Liver (tissue), 9 donors: ENCODE results near the gene TOGARAM2. TPM values are rescaled to one million over a fixed set of nuclear protein-coding genes. Genes with fewer than 3 reads are reported as not detected.
A peak's percentile ranks its signal among the peaks of the same experiment; 100 is the strongest.

Experiments used
- DNase-seq: peaks from one replicate; pipeline ENCODE4 v3.0.0-alpha.2; 2017; ENCODE audit warnings: low spot score
- H3K27ac ChIP-seq, 2 donors: one replicate each; pipeline ENCODE4 v1.7.0; 2013; ENCODE audit warnings: inconsistent platforms in 2 of 2, low read length in 2 of 2, control low read depth in 1 of 2, low read depth in 1 of 2, mild to moderate bottlenecking in 1 of 2
- H3K27me3 ChIP-seq, 4 donors: one replicate each; pipeline versions ENCODE4 v1.6.1 to v1.7.0; 2013; ENCODE audit warnings: low read length in 3 of 4, inconsistent platforms in 1 of 4, mild to moderate bottlenecking in 1 of 4, moderate library complexity in 1 of 4; ENCODE audit not compliant: control insufficient read depth in 4 of 4, insufficient read depth in 4 of 4
- H3K36me3 ChIP-seq, 4 donors: one replicate each; pipeline versions ENCODE4 v1.6.1 to v1.7.0; 2013; ENCODE audit warnings: low read length in 3 of 4, mild to moderate bottlenecking in 3 of 4, low read depth in 1 of 4, moderate library complexity in 1 of 4; ENCODE audit not compliant: control insufficient read depth in 4 of 4, insufficient read depth in 3 of 4
- H3K4me1 ChIP-seq, 4 donors: one replicate each; pipeline versions ENCODE4 v1.6.1 to v1.7.0; 2013; ENCODE audit warnings: low read length in 3 of 4, mild to moderate bottlenecking in 3 of 4, moderate library complexity in 1 of 4; ENCODE audit not compliant: control insufficient read depth in 4 of 4, insufficient read depth in 4 of 4
- H3K4me3 ChIP-seq, 3 donors: one replicate each; pipeline versions ENCODE4 v1.6.1 to v1.7.0; 2013; ENCODE audit warnings: low read length in 3 of 3, control low read depth in 1 of 3, low read depth in 1 of 3, mild to moderate bottlenecking in 1 of 3
- H3K9ac ChIP-seq, 2 donors: one replicate each; pipeline ENCODE4 v1.7.0; 2013; ENCODE audit warnings: low read length in 2 of 2, mild to moderate bottlenecking in 2 of 2, moderate library complexity in 2 of 2, control low read depth in 1 of 2, low read depth in 1 of 2
- H3K9me3 ChIP-seq, 4 donors: one replicate each; pipeline versions ENCODE4 v1.6.1 to v1.7.0; 2013; ENCODE audit warnings: low read length in 3 of 4; ENCODE audit not compliant: control insufficient read depth in 4 of 4
- ATF3 ChIP-seq: IDR thresholded peaks from 2 replicates; pipeline ENCODE4 v1.6.1; 2016; ENCODE audit warnings: antibody characterized with exemption
- CTCF ChIP-seq: fragments of 150-350 bp; IDR thresholded peaks from 2 replicates; pipeline ENCODE4 v1.5.1; 2017; ENCODE audit warnings: improper control_type of control experiment, low read depth, low read length; ENCODE audit not compliant: missing input control
- EGR1 ChIP-seq, 2 donors: IDR thresholded peaks; 2 replicates each; pipeline ENCODE4 v1.6.1; 2016 to 2018; ENCODE audit warnings: antibody characterized with exemption in 2 of 2, low read depth in 2 of 2
- FOXA1 ChIP-seq: IDR thresholded peaks from 2 replicates; pipeline ENCODE4 v1.6.1; 2016; ENCODE audit warnings: antibody characterized with exemption
- FOXA2 ChIP-seq: IDR thresholded peaks from 2 replicates; pipeline ENCODE4 v1.6.1; 2016; ENCODE audit warnings: antibody characterized with exemption
- GABPA ChIP-seq, 2 donors: IDR thresholded peaks in 1 of 2; conservative IDR thresholded peaks in 1 of 2; 2 replicates each; pipeline ENCODE4 v1.6.1; 2016; ENCODE audit warnings: antibody characterized with exemption in 2 of 2, mild to moderate bottlenecking in 1 of 2, moderate library complexity in 1 of 2
- HNF4A ChIP-seq, 2 donors: conservative IDR thresholded peaks; 2 replicates each; pipeline ENCODE4 v1.6.1; 2016; ENCODE audit warnings: antibody characterized with exemption in 2 of 2, mild to moderate bottlenecking in 2 of 2
- HNF4G ChIP-seq: IDR thresholded peaks from 2 replicates; pipeline ENCODE4 v1.6.1; 2016; ENCODE audit warnings: antibody characterized with exemption
- JUND ChIP-seq, 2 donors: IDR thresholded peaks; 2 replicates each; pipeline ENCODE4 v1.6.1; 2016; ENCODE audit warnings: antibody characterized with exemption in 2 of 2
- MAX ChIP-seq: IDR thresholded peaks from 2 replicates; pipeline ENCODE4 v1.6.1; 2016; ENCODE audit warnings: antibody characterized with exemption
- NR2F2 ChIP-seq: IDR thresholded peaks from 2 replicates; pipeline ENCODE4 v1.6.1; 2016; ENCODE audit warnings: antibody characterized with exemption
- RAD21 ChIP-seq, 2 donors: IDR thresholded peaks; 2 replicates each; pipeline ENCODE4 v1.6.1; 2016; ENCODE audit warnings: antibody characterized with exemption in 2 of 2, mild to moderate bottlenecking in 2 of 2
- RXRA ChIP-seq, 2 donors: IDR thresholded peaks; 2 replicates each; pipeline ENCODE4 v1.6.1; 2017 to 2018; ENCODE audit warnings: antibody characterized with exemption in 2 of 2, mild to moderate bottlenecking in 1 of 2
- SP1 ChIP-seq: IDR thresholded peaks from 2 replicates; pipeline ENCODE4 v1.6.1; 2018; ENCODE audit warnings: antibody characterized with exemption, mild to moderate bottlenecking
- TAF1 ChIP-seq: conservative IDR thresholded peaks from 2 replicates; pipeline ENCODE4 v1.6.1; 2016; ENCODE audit warnings: antibody characterized with exemption, mild to moderate bottlenecking
- YY1 ChIP-seq: IDR thresholded peaks from 2 replicates; pipeline ENCODE4 v1.6.1; 2016; ENCODE audit warnings: antibody characterized with exemption, mild to moderate bottlenecking
- ZBTB33 ChIP-seq: IDR thresholded peaks from 2 replicates; pipeline ENCODE4 v1.6.1; 2016; ENCODE audit warnings: antibody characterized with exemption
- WGBS: extraction: QIAGEN DNeasy Blood & Tissue Kit; methylation state at CpG from one replicate; pipeline ENCODE4 v1.1.7; 2013; 5-methylcytosine and 5-hydroxymethylcytosine counted together
- polyA plus RNA-seq, 2 donors: library from polyadenylated mRNA; stranded (reverse) in 1 of 2; unstranded in 1 of 2; fragments of 200-250 nt in 1 of 2; fragments of >200 nt in 1 of 2; fragmentation: Nextera tagmentation in 1 of 2; extraction: Ambion mirVana in 1 of 2; gene quantifications; one replicate each; pipeline versions ENCODE4 v1.2.1 to v1.2.3, GENCODE V29; 2013 to 2015
- total RNA-seq, 2 donors: library from RNA; depleted of rRNA; stranded (reverse); fragments of >200 nt; gene quantifications; one replicate each; pipeline ENCODE4 v1.2.3, GENCODE V29; 2014
- TF ChIP-seq, protein P1 (sequence below): IDR thresholded peaks from 2 replicates; pipeline ENCODE4 v1.6.1; 2016; ENCODE audit warnings: antibody characterized with exemption, mild to moderate bottlenecking
- donor health status: healthy.
- donor health status: healthy.
- donor health status: healthy.
- donor health status: healthy.
- donor health status: healthy.

Gene TOGARAM2
- total and polyA plus RNA-seq, 4 donors: 0.15 to 0.42 (median 0.19) TPM; not detected in 1

- H3K4me3 ChIP-seq: no peak overlapping the region
- peaks cover 0 to 4% (median 0%) of the 10 kb centered on the region in 4 donors for H3K4me1 ChIP-seq
- no peaks in the 10 kb centered on the region for H3K36me3 ChIP-seq
- H3K27ac ChIP-seq: peak overlapping the region in 1 of 2 donors; percentile 61
- no peaks in the 10 kb centered on the region for H3K9me3 ChIP-seq
- H3K9ac ChIP-seq: no peak overlapping the region
- H3K27me3 ChIP-seq: no peaks in the 10 kb centered on the region
- TF ChIP-seq RXRA (IDR thresholded peaks at IDR 0.05) (no peak), NR2F2 (no peak), MAX (no peak), EGR1 (IDR thresholded peaks at IDR 0.05; ENCODE audit: low read depth in 2 of 2) (no peak), FOXA1 (no peak), YY1 (no peak), GABPA (IDR thresholded peaks at IDR 0.05 in 1 of 2, conservative IDR thresholded peaks at IDR 0.05 in 1 of 2) (no peak), CTCF (no peak), TAF1 (no peak), HNF4A (conservative IDR thresholded peaks at IDR 0.05) (no peak), FOXA2 (no peak), ATF3 (no peak), RAD21 (IDR thresholded peaks at IDR 0.05) (no peak), ZBTB33 (no peak), JUND (IDR thresholded peaks at IDR 0.05) (no peak), SP1 (no peak), HNF4G (no peak)
- TF ChIP-seq, protein P1, sequence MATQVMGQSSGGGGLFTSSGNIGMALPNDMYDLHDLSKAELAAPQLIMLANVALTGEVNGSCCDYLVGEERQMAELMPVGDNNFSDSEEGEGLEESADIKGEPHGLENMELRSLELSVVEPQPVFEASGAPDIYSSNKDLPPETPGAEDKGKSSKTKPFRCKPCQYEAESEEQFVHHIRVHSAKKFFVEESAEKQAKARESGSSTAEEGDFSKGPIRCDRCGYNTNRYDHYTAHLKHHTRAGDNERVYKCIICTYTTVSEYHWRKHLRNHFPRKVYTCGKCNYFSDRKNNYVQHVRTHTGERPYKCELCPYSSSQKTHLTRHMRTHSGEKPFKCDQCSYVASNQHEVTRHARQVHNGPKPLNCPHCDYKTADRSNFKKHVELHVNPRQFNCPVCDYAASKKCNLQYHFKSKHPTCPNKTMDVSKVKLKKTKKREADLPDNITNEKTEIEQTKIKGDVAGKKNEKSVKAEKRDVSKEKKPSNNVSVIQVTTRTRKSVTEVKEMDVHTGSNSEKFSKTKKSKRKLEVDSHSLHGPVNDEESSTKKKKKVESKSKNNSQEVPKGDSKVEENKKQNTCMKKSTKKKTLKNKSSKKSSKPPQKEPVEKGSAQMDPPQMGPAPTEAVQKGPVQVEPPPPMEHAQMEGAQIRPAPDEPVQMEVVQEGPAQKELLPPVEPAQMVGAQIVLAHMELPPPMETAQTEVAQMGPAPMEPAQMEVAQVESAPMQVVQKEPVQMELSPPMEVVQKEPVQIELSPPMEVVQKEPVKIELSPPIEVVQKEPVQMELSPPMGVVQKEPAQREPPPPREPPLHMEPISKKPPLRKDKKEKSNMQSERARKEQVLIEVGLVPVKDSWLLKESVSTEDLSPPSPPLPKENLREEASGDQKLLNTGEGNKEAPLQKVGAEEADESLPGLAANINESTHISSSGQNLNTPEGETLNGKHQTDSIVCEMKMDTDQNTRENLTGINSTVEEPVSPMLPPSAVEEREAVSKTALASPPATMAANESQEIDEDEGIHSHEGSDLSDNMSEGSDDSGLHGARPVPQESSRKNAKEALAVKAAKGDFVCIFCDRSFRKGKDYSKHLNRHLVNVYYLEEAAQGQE: no peak
- 52% methylated on average over 19 of the region's 19 CpGs for WGBS
- no peak for DNase-seq
These were observed 30.4 kb downstream of the TOGARAM2 start for GRCh38 chr2:29011418-29012060.
